WTC11 (cell line): Measurements from ENCODE around the gene USP51. TPM values are rescaled to one million over a fixed set of nuclear protein-coding genes. Genes with fewer than 3 reads are reported as not detected.

Experiments
- ATAC-seq: fragments of 200-7000 bp; cut with Tn5 transposase; 2 replicates; pipeline ENCODE4 v1.10.0; 2021; ENCODE audit warnings: mild to moderate bottlenecking, moderate library complexity
- Bru-seq: library from RNA; stranded (reverse); fragments of 400-500 nt; gene quantifications from one replicate; lab custom pipeline; 2021; lab: Mats Ljungman, UMichigan
- CTCF ChIA-PET: fragments of 300-600 bp; sonication (Branson Sonifier 250); formaldehyde crosslinking; loops from one replicate; lab custom pipeline; 2021; ENCODE audit warnings: antibody characterized with exemption; lab: Charles Lee
- POLR2A ChIA-PET: fragments of 350-600 bp; sonication (Branson Sonifier 250); formaldehyde crosslinking; loops from one replicate; lab custom pipeline; 2021; ENCODE audit warnings: antibody characterized with exemption; lab: Charles Lee
- DNase-seq: peaks from one replicate; pipeline ENCODE4 v3.0.0; 2021; ENCODE audit warnings: low spot score
- H3K27ac Mint-ChIP-seq: 2 replicates; pipeline ENCODE4 v1.8.0; 2021; ENCODE audit warnings: mixed read lengths
- H3K27me3 Mint-ChIP-seq: 2 replicates; pipeline ENCODE4 v1.8.0; 2021; ENCODE audit warnings: low read depth, mild to moderate bottlenecking, moderate library complexity, mixed read lengths
- H3K36me3 Mint-ChIP-seq: 2 replicates; pipeline ENCODE4 v1.8.0; 2021; ENCODE audit warnings: mixed read lengths
- H3K4me1 Mint-ChIP-seq: 2 replicates; pipeline ENCODE4 v1.8.0; 2022; ENCODE audit warnings: mixed read lengths
- H3K4me3 Mint-ChIP-seq: 2 replicates; pipeline ENCODE4 v1.8.0; 2021; ENCODE audit warnings: mild to moderate bottlenecking, moderate library complexity, mixed read lengths
- H3K9me3 Mint-ChIP-seq: 2 replicates; pipeline ENCODE4 v1.8.0; 2021; ENCODE audit warnings: mixed read lengths
- AFF4 ChIP-seq: sonication (generic); formaldehyde crosslinking; IDR thresholded peaks from 2 replicates; pipeline ENCODE4 v1.8.1; 2023; ENCODE audit warnings: mild to moderate bottlenecking, missing genetic modification reagents, borderline replicate concordance
- ARID4B ChIP-seq: sonication (generic); formaldehyde crosslinking; IDR thresholded peaks from 2 replicates; pipeline ENCODE4 v1.8.0; 2023; ENCODE audit warnings: missing genetic modification reagents, mild to moderate bottlenecking, borderline replicate concordance
- ATF3 ChIP-seq: sonication (generic); formaldehyde crosslinking; conservative IDR thresholded peaks from 2 replicates; pipeline ENCODE4 v1.8.1; 2022; ENCODE audit warnings: mild to moderate bottlenecking, missing genetic modification reagents
- CDX4 ChIP-seq: fragments of 250-450 bp; sonication (Bioruptor Pico); IDR thresholded peaks from 2 replicates; pipeline ENCODE4 v1.9.0; 2021; ENCODE audit warnings: moderate library complexity, mild to moderate bottlenecking, inconsistent platforms, borderline replicate concordance
- E2F5 ChIP-seq: sonication (generic); formaldehyde crosslinking; IDR thresholded peaks from 2 replicates; pipeline ENCODE4 v1.8.1; 2022; ENCODE audit warnings: mild to moderate bottlenecking, moderate library complexity, missing genetic modification reagents
- GTF2I ChIP-seq: fragments of 250-450 bp; sonication (Bioruptor Pico); conservative IDR thresholded peaks from 2 replicates; pipeline ENCODE4 v1.4.0; 2021; ENCODE audit warnings: mild to moderate bottlenecking
- IRF2 ChIP-seq: sonication (generic); formaldehyde crosslinking; IDR thresholded peaks from 2 replicates; pipeline ENCODE4 v1.8.0; 2022; ENCODE audit warnings: low read depth, missing genetic modification reagents, borderline replicate concordance
- KAT7 ChIP-seq: sonication (generic); formaldehyde crosslinking; IDR thresholded peaks from 2 replicates; pipeline ENCODE4 v1.8.1; 2023; ENCODE audit warnings: missing genetic modification reagents, mild to moderate bottlenecking, borderline replicate concordance
- NFATC4 ChIP-seq: fragments of 250-450 bp; sonication (Bioruptor Pico); IDR thresholded peaks from 2 replicates; pipeline ENCODE4 v1.9.0; 2021; ENCODE audit warnings: mild to moderate bottlenecking
- NR1H2 ChIP-seq: sonication (generic); formaldehyde crosslinking; IDR thresholded peaks from 2 replicates; pipeline ENCODE4 v1.9.0; 2021; ENCODE audit warnings: mild to moderate bottlenecking, moderate library complexity, missing genetic modification reagents
- NR2C2 ChIP-seq: sonication (generic); formaldehyde crosslinking; IDR thresholded peaks from 2 replicates; pipeline ENCODE4 v1.8.0; 2022; ENCODE audit warnings: mild to moderate bottlenecking, missing genetic modification reagents
- PREB ChIP-seq: sonication (generic); formaldehyde crosslinking; IDR thresholded peaks from 2 replicates; pipeline ENCODE4 v1.8.1; 2022; ENCODE audit warnings: mild to moderate bottlenecking, missing genetic modification reagents, moderate library complexity, borderline replicate concordance
- SMAD3 ChIP-seq: sonication (generic); formaldehyde crosslinking; IDR thresholded peaks from 2 replicates; pipeline ENCODE4 v1.8.0; 2022; ENCODE audit warnings: missing genetic modification reagents, mild to moderate bottlenecking, borderline replicate concordance
- TCF7 ChIP-seq: sonication (generic); formaldehyde crosslinking; IDR thresholded peaks from 2 replicates; pipeline ENCODE4 v1.8.0; 2022; ENCODE audit warnings: mild to moderate bottlenecking, low read depth, missing genetic modification reagents, moderate library complexity
- TP53 ChIP-seq: sonication (generic); formaldehyde crosslinking; IDR thresholded peaks from 2 replicates; pipeline ENCODE4 v1.8.1; 2023; ENCODE audit warnings: mild to moderate bottlenecking, missing genetic modification reagents
- ZMAT4 ChIP-seq: fragments of 250-450 bp; sonication (Bioruptor Pico); IDR thresholded peaks from 2 replicates; pipeline ENCODE4 v1.9.0; 2021; ENCODE audit warnings: mild to moderate bottlenecking
- ZNF121 ChIP-seq: sonication (generic); formaldehyde crosslinking; IDR thresholded peaks from 2 replicates; pipeline ENCODE4 v1.8.0; 2023; ENCODE audit warnings: missing genetic modification reagents
- ZNF219 ChIP-seq: sonication (generic); formaldehyde crosslinking; IDR thresholded peaks from 2 replicates; pipeline ENCODE4 v1.8.0; 2023; ENCODE audit warnings: missing genetic modification reagents, mild to moderate bottlenecking, borderline replicate concordance
- ZNF317 ChIP-seq: sonication (generic); formaldehyde crosslinking; IDR thresholded peaks from 2 replicates; pipeline ENCODE4 v1.8.1; 2023; ENCODE audit warnings: low read depth, mild to moderate bottlenecking, moderate library complexity, missing genetic modification reagents, borderline replicate concordance
- ZNF671 ChIP-seq: fragments of 250-450 bp; sonication (Bioruptor Pico); IDR thresholded peaks from 2 replicates; pipeline ENCODE4 v1.8.0; 2021; ENCODE audit warnings: mild to moderate bottlenecking
- long read RNA-seq, 3 experiments: library from RNA in 1 of 3; library from capped mRNA in 1 of 3; library from polyadenylated mRNA in 1 of 3; unstranded in 2 of 3; stranded (forward) in 1 of 3; transcript quantifications; one replicate each; pipeline ENCODE4 v2.0.0, GENCODE V29; 2021
- total RNA-seq: library from RNA; stranded (reverse); gene quantifications from 3 replicates; pipeline ENCODE4 v1.2.3, GENCODE V29; 2021

The USP51 gene
- 6.0 to 6.5 TPM (median 6.4 TPM) in 3 replicates for total RNA-seq
- percentile 87 among the genes with signal in this experiment for Bru-seq, nascent RNA
- long read RNA-seq, experiment 1, partial matches to known transcripts, result 0 of 6 reads
- long read RNA-seq, experiment 1, other reads (novel, unspliced or antisense), result 6 of 6 reads
- long read RNA-seq, experiment 2, partial matches to known transcripts, result 0 of 8 reads
- long read RNA-seq, experiment 2, other reads (novel, unspliced or antisense), result 8 of 8 reads
- long read RNA-seq, experiment 3, result 0 reads

GRCh38 chrX:55489314-55490009 lies at the start of gene USP51:
Gene USP51, minus strand, starts transcription at chrX:55489848. Its CDS starts 909 bp downstream, at chrX:55488939.
- H3K27me3 Mint-ChIP-seq, result no peaks in the 10 kb centered on the region
- POLR2A ChIA-PET, result interaction anchor here (1.1 to 1.8 kb wide), 2 partner anchors 228 to 419 kb away, joined by 3 to 4 read pairs; partner anchors contain the start of gene RRAGB
- peak; percentile 52 for DNase-seq
- H3K36me3 Mint-ChIP-seq, result no peaks in the 10 kb centered on the region
- peak; percentile 73 for ATAC-seq
- peak within 1 kb of the TSS; percentile 98 for H3K27ac Mint-ChIP-seq
- H3K4me3 Mint-ChIP-seq, result peak within 1 kb of the TSS; percentile 91
- H3K4me1 Mint-ChIP-seq, result peaks cover 12% of the 10 kb centered on the region
- TF ChIP-seq TP53 (no peak), ZMAT4 (CRISPR knock-in tag) (no peak), ZNF671 (CRISPR knock-in tag) (no peak), NR1H2 (CRISPR knock-in tag) (no peak), PREB (CRISPR knock-in tag) (no peak), KAT7 (no peak), ATF3 (CRISPR knock-in tag) (no peak), ZNF219 (CRISPR knock-in tag) (no peak), ZNF121 (CRISPR knock-in tag) (no peak), NR2C2 (CRISPR knock-in tag) (no peak), AFF4 (CRISPR knock-in tag) (no peak), IRF2 (CRISPR knock-in tag) (no peak), NFATC4 (CRISPR knock-in tag) (no peak), E2F5 (CRISPR knock-in tag) (no peak), ARID4B (no peak), TCF7 (CRISPR knock-in tag) (no peak), CDX4 (CRISPR knock-in tag) (no peak), SMAD3 (no peak), GTF2I (CRISPR knock-in tag) (no peak), ZNF317 (CRISPR knock-in tag) (no peak)
- CTCF ChIA-PET, result interaction anchor here (0.7 to 1.6 kb wide), 4 partner anchors 33 to 419 kb away, joined by 3 to 6 read pairs (median 5); partner anchors contain the start of gene MAGEH1
- no peaks in the 10 kb centered on the region for H3K9me3 Mint-ChIP-seq
